HG02588 (cell line): Measurements from ENCODE around the gene STRIP2.
"Not testable (repeated sequence)": the region's sequence is repeated elsewhere in the genome, so short reads cannot be mapped to it uniquely, and the experiment has no call there.

Source experiments
- ATAC-seq: cut with Tn5 transposase; IDR thresholded peaks from one replicate; pipeline ENCODE4 v1.9.1; 2021; ENCODE audit warnings: mild to moderate bottlenecking, moderate library complexity; ENCODE audit not compliant: unreplicated experiment

The STRIP2 gene

DNA sequence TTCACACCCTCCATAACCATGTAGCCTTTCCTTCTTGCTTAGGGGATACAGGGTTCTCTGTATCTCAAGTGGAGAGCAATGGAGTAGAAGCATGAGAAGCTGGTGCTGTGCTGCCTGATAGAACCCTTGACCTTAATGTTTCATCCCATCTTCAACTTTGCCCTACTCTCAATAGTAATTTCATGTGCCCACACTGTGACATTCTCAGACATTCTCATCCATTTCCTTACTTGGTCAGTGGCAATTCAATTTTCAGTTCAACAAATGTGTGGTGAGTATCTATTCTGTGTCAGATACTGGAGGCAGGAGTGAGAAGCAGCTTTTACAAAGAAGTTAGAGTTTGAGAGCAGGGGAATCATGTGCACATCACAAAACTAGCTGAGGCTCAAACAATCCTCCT is 16.1 kb downstream of the STRIP2 start:
- no peak for ATAC-seq

DNA sequence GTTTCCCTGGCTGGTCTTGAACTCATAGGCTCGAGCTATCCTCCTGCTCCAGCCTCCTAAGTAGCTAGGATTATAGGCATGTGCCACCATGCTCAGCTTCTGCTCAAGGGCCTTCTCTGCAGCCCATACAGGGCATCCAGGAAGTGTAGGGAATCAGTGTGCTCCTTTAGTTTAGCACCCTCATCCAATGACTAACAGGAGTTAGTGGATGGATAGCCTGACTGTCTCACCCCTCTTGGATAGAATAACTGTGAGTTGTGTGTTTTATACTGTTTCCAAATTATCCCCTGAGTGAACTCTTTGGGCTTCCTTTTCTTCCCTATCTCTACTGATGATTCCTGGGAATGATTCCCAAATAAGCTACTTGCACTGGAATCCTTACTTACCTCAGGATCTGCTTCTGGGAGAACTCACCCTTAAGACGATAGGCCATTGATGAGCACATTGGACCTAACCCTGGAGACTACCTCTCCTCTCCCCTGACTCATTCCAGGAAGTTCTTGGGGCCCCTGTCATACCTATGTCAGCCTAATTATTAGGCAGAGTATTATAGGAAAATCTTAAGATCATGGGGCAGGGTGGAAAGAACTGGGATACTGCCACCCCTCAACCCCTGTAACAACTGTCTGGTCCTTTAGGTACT is 18.5 kb downstream of the STRIP2 start:
- no peak for ATAC-seq

DNA sequence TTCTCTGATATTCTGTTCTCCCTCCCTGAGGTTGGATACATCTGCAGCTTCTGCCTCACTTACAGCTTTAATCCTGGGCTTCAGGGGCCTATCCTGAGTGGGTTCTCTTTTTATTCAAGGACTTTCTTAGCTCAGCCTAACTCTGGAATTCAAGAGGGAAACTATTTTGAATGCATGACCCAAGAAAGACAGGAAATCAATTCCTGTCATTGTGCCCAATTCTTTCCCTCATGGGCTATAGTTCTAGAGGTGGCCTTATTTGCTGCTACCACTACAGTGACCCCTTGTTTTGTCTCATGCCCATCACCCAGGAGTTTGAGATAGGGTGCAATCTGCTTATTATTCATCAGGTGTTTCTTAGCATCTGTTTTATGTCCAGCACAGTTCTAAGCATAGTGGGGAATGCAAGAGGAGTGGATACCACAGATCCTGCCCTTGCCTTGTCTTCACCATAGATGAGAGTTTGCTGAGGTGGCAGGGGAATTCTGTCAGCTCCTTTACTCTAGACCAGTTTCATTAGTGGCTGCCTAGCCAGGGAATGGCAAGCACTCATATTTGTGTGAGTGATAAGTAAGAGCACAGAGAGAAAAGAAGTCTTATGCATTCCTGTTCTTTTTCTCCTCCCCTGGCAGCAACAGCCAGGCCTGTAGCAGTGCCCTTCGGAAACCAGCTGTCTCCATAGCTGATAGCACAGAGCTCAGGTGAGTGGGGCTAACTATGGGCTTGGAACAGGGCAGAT is 19.4 kb downstream of the STRIP2 start:
- ATAC-seq, result no peak

DNA sequence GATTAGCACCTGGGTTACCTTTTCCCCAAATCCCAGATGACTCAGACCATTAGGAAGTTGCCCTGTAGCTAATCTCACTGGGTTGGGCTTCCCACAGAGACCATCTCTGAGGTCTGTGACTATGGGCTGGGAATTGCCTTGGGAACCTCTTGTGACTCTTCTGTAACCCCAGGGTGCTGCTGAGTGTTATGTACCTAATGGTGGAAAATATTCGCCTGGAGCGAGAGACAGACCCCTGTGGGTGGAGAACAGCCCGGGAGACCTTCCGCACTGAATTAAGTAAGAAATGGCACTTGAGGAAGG is 20.0 kb downstream of the STRIP2 start:
- ATAC-seq, result no peak

DNA sequence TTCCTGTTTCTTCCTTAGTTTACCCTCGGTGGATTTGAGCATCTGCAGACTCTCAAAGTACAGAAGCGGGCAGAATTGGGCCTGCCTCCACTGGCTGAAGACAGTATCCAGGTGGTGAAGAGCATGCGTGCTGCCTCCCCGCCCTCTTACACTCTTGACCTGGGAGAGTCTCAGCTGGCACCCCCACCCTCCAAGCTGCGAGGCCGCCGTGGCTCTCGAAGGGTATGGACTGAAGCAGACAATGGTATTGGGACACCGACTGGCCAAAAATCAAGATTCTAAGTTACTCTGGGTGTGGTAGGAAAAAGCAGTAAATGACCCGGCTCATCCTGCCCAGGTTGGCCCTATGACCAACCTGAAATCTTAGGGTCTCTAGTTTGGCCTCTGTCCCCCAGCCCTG is 22.2 kb downstream of the STRIP2 start:
- ATAC-seq, result no peak

DNA sequence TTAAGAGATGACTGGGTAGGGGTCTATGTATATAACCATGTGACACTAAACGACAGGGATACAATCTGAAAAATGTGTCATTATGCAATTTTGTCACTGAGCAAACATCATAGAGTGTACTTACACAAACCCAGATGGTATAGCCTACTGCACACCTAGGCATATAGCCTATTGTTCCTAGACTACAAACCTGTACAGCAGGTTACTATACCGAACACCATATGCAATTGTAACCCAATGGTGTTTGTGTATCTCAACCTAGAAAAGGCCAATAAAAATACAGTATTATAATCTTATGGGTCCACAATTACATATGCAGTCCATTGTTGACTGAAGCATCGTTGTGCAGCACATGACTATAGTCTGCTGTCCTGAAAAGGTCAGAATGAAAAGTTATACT is 22.9 kb downstream of the STRIP2 start:
- no peak for ATAC-seq

DNA sequence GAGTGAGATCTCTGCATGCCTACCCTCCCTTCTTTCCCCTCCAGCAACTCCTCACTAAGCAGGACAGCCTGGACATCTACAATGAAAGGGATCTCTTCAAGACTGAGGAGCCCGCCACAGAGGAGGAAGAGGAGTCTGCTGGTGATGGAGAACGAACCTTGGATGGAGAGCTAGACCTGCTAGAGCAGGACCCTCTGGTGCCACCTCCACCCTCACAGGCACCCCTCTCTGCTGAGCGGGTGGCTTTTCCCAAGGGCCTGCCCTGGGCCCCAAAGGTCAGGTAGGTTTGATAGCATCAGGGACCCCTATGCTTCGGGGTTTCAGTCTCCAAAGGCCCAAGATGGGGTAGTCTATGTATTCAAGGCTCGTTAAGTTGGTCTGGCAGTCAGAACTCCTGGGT is 23.9 kb downstream of the STRIP2 start:
- no peak for ATAC-seq

DNA sequence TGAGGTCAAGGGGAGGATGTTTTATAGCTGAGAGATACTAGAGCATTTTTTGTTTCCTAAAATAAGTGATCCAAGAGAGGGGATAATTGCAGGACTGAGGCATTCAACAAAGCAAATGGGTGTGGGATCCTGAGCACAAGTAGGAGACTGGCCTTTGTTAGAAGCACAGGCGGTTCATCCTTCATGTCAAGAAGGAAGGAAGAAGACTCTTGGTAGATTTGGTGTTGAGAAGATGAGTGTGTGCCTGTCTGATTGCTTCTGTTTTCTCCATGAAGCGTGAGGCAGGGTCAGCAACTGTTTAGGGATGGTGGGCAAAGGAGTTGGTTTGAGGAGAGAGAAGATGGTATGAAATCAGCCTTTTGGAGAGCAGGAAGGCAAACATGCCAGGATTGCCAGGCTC is 27.6 kb downstream of the STRIP2 start:
- ATAC-seq, result no peak

DNA sequence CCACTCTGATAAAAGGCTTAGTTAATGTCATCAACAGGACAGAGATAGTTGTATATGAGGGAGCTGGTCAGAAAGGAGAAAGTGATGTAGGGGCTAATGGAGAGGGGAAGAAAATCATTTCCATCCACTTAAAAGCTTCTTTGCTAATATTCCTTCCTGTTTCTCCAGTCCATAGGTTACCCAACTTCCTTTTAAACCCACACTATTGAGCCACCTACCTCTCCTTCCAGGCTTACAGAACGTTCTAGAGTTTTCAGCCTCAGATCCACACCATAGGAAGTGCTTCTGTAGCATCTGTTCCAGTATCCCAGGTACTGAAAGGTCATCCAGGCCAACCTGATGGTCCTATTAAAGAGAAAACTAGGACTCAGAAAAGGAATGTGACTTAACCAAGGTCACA is 28.2 kb downstream of the STRIP2 start:
- no peak for ATAC-seq

DNA sequence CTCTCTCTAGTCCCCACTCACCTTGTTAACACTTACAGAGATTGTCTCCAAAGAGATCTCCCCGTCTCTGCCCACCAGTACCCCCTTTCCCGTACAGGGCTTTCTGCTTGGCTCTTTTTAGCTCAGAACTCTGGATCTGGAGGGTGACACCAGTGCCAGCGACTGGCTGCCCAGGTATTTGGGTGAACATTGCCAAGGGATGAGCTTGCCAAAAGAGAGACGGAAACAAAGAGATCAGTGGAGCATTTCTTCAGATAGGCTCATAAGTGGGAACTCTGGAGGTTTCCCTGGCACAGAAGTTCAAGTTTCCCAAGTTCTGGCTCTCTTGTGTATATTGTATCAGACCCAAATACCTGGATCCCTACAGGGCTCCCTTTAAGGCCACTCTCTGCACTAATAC is 30.0 kb downstream of the STRIP2 start:
- no peak for ATAC-seq

DNA sequence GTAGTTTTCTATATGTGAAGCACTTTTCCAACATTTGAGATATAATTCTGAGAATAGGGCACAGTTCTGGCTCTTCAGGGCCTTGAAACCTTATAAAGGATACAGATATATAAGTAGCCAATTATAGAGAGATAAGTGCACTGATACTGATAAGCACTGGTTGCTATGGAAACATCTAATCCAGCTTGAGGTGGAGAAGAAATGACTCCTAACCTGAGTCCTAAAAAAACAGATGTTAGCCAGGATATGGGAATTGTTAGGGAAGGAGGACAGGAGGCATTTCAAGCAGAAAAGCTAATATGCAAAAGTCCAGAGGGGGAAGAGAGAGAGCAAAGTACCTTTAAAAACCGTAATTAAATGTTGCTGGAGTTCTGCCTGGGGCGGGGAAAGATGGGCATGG is 30.8 kb downstream of the STRIP2 start:
- no peak for ATAC-seq

DNA sequence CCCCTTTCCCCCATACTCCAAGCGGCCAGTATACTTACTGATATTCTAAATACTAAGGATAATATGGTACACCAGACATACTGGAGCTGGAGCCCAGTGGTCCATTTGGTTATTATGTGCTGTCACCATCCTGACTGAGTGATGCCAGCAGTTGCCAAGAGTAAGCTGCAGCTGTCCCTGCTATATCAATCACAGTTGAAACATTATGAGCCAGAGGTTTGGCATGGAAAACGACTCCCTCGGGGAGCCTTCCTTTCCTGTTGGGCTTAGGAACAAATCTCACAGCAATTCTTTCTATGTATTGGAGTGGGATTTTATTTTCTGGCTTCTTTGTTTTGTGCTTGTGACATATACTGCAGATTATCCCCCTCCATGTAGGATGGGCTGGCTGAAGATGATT is 32.6 kb downstream of the STRIP2 start:
- ATAC-seq, result no peak

DNA sequence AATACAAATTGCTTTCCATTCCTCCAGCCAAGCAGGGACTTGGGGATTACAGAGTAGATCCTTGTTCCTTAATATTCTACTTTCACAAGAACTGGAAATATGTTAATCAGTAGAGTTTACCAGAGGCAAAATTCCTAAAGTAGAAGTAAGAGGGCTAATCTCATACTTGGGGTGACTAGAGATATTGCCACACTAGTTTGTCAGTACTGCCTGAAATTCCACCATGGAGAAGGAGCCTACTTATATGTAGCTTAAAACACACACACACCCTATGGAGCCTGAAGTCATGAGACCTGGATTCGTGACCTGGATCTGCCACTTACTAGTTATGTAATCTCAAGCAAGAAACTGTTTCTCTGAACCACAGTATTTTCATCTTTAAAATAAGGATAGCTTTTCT is 33.9 kb downstream of the STRIP2 start:
- ATAC-seq, result no peak

DNA sequence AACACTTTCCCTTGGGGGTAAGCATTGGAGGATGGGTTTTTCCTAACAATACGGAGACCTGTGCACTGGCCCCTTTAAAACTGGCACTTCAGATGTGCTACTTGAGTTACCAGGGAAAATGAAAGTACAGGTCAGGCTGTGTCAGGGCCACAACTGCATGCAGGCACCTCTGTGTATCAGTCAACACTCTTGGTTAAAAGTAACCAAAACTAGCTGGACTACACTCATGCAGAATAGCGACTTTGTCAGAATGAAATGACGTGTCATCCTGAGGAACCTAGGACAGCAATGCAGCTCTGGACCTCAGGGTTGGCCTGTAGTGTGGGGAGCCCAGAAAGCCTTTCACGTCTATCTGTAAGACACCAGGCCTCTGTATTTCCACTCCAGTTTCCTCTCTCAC is 34.3 kb downstream of the STRIP2 start:
- ATAC-seq, result peak; percentile 67

DNA sequence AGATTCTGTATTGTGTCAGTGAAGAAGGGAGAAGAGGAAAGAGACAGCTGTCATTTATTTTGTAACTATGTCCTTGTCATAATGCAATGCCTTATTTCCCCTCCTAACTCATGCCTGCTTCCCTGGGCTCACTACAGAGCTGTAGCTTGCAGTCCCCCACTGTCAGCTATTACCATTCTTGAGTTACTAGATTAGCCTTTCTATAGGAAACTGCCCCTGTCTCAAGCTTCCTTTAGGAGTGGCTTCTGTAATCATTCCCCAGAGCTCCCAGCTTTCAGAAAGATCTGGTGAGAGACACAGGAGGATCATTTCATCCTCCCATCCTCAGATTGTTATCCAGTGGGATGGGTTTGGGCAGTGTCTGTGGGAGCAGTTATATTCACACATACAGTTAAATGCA is 35.7 kb downstream of the STRIP2 start:
- no peak for ATAC-seq

DNA sequence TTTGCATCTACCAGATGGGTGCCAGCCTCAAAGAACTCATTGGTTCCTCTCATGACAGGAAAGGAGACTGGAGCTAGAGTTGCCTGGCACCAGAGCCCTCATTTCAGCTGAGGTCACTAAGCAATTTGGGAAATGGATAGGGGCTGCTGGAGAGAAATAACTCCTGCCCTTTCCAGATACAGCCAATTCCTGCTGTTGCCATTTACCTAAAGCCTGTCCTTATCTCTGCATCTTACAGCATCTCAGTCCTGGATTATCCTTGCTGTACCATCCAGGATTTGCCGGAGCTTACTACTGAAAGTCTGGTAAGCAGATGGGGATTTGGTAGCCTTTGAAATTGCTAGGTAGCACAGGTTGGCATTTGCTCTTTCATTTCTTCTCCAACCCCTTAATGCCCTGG is 36.2 kb downstream of the STRIP2 start:
- no peak for ATAC-seq

DNA sequence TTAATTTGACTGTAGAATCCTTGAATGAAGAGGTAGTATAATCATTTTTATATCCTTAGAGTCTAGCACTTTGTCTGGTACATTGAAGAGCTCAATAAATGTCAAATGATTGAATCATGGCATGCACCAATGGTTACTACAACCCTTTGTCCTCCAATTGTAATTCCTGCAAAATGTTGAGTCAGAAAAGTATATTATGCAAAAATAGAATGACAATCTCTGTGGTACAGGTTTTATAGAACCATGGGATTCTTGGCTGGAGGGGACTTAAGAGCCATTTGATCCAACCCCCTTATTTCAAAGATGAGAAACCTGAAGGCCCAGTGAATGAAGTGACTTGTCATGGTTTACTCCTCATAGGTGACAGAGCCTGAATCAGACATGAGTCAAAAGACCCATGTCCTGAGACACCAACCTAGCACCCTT is 37.2 kb downstream of the STRIP2 start:
- no peak for ATAC-seq

DNA sequence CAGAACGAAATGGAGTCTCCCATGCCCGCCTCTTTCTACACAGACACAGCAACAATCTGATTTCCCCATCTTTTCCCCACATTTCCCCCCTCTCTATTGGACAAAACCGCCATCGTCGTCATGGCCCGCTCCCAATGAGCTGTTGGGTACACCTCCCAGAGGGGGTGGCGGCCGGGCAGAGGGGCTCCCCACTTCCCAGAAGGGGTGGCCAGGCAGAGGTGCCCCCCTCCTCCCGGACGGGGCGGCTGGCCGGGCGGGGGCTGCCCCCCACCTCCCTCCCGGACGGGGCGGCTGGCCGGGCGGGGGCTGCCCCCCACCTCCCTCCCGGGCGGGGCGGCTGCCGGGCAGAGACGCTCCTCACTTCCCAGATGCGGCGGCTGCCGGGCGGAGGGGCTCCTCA is 41.7 kb downstream of the STRIP2 start:
- not testable (repeated sequence) for ATAC-seq

DNA sequence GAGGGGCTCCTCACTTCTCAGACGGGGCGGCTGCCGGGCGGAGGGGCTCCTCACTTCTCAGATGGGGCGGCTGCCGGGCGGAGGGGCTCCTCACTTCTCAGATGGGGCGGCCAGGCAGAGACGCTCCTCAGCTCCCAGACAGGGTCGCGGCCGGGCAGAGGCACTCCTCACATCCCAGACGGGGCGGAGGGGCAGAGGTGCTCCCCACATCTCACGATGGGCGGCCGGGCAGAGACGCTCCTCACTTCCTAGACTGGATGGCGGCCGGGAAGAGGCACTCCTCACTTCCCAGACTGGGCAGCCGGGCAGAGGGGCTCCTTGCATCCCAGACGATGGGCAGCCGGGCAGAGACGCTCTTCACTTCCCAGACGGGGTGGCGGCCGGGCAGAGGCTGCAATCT is 42.2 kb downstream of the STRIP2 start:
- ATAC-seq, result not testable (repeated sequence)

DNA sequence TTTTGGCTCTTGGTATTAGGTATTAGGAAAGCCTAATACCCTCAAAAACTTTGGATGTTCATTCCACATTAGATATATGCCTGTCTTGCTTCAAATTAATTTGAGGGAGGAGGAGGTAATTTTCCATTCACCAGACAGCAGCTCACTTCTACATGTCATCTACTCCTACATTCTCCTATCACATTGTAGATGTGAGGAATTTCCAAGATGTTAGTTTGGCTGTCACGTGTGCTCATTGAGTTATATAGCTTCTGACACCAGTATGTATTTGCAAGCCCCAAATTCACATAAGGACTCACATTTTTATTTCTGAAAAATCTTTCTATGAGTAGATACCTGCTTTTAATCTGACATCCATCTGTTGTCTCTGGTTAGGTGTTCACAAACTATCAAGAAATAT is 45.6 kb downstream of the STRIP2 start:
- no peak for ATAC-seq

DNA sequence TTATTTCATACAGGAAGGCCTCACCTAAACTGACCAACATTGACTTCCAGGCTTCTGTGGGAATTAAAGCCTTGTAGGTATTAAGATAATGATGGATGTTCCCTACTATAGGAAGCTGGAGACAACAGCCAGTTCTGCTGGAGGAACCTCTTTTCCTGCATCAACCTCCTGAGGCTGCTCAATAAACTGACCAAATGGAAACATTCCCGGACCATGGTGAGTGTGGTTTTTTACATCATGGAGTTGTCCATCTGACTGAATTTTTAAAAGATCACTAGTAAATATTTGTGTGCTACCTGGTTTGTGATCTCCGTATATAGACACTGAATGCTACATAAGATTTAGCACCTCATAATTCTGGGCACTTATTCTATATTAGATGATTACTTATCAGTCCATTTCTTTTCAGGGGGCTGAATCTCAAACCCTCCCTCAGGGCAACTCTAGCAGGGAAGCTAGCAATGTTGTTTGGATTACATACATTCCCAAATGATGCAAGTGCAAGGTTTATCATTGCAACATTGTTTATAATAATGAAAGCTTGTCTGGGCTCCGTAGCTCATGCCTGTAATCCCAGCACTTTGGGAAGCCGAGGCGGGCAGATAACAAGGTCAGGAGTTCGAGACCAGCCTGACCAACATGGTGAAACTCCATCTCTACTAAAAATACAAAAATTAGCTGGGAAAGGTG is 46.6 kb downstream of the STRIP2 start:
- ATAC-seq, result no peak

DNA sequence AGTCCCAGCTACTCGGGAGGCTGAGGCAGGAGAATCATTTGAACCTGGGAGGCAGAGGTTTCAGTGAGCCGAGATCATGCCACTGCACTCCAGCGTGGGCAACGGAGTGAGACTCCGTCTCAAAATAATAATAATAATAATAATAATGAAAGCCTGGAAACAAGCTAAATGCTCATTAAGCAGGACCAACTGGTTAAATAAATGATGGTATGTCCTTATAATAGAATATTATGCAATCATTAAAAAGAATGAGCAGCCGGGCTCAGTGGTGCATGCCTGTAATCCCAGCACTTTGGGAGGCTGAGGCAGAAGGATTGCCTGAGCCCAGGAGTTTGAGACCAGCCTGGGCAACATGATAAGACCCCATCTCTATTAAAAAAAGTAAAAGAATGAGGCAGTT is 47.1 kb downstream of the STRIP2 start:
- not testable (repeated sequence) for ATAC-seq
